Measurements from ENCODE around the gene AFF3.

DNA sequence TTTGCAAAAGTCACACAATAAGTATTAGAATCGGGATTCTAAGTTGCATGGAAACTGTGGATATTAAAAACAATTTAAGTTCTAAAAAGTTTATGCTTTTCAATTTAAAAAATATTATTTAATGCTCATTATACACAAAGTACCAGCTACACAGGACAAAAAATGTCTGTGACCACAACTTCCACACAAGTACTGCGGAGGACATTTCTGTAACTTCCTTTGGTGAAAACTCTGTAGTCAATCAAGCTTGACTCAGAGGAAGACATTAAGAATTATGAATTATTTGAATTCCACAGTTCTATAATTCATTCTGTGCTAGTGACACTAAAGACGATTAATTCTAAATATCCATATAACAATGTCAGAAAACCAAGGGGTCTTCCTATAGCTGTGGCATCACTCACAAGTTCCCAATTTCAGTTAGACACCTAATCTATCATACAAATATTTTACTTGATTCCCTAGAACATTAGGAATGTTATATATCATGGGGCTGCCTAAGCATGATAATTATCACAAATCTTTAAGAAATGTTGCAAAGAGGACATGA lies 120.5 kb downstream of the AFF3 start:
- TF ChIP-seq MAFK (IDR thresholded peaks at IDR 0.05; ENCODE audit: low read depth, low read length), result no peak
- no peak for TF ChIP-seq CTCF (conservative IDR thresholded peaks at IDR 0.05; ENCODE audit: low read depth, low read length)
- no peak for TF ChIP-seq ELK1 (IDR thresholded peaks at IDR 0.05; ENCODE audit: borderline replicate concordance, low read depth, low read length)
- TF ChIP-seq MAZ (IDR thresholded peaks at IDR 0.05; ENCODE audit: borderline replicate concordance, low read depth, low read length), result no peak
- no peak for TF ChIP-seq SMC3 (IDR thresholded peaks at IDR 0.05; ENCODE audit: low read depth, low read length)
- no peak for TF ChIP-seq POLR2A (IDR thresholded peaks at IDR 0.05; ENCODE audit: low read depth, low read length)
- TF ChIP-seq BHLHE40 (IDR thresholded peaks at IDR 0.05; ENCODE audit: low read depth, low read length), result no peak
- TF ChIP-seq FOS (IDR thresholded peaks at IDR 0.05; ENCODE audit: low read depth, low read length), result no peak
- no peak for TF ChIP-seq RFX5 (IDR thresholded peaks at IDR 0.05; ENCODE audit: low read depth, low read length)
- TF ChIP-seq RCOR1 (IDR thresholded peaks at IDR 0.05; ENCODE audit: insufficient replicate concordance, low read length), result no peak

Measured in IMR-90 (cell line).